Activated T-cell treated with anti-CD3 and anti-CD28 coated beads, Interleukin-2, amount 50 U/mL, for 1 hour (primary cell): Measurements from ENCODE around the gene ACP4.
"Not testable (repeated sequence)": the region's sequence is repeated elsewhere in the genome, so short reads cannot be mapped to it uniquely, and the experiment has no call there.

Experiments
- DNase-seq: peaks from one replicate; pipeline ENCODE4 v3.0.0-alpha.2; 2020

ACP4 gene

GRCh38 chr19:50777261-50777660 lies 13.0 kb upstream of the ACP4 start:
- DNase-seq, result no peak

DNA sequence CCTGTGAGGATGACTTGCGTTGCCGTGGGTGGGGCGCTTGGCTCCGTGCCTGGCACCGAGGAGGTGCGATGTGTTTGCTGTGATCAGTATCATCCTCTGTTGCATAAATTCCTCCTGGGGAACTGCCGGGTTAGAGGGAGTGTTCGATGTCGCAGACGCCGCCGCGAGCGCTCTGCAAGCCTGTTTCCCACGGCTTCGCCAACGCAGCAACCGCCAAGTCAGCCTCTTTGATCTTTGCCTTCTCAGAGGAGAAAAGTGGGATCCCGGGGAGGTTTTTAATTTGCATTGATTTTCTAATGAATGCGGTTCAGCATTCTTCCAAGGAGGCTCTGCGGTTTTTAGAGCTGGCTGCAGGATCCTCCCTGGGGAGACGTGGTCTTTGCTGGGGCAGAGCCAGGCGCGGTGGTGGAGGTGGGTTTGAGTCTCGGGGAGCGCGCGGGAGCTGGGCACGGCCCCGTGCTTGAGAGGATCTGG lies 12.3 kb upstream of the ACP4 start:
- DNase-seq, result no peak

GRCh38 chr19:50778906-50779430 lies 11.2 kb upstream of the ACP4 start:
- no peak for DNase-seq

DNA sequence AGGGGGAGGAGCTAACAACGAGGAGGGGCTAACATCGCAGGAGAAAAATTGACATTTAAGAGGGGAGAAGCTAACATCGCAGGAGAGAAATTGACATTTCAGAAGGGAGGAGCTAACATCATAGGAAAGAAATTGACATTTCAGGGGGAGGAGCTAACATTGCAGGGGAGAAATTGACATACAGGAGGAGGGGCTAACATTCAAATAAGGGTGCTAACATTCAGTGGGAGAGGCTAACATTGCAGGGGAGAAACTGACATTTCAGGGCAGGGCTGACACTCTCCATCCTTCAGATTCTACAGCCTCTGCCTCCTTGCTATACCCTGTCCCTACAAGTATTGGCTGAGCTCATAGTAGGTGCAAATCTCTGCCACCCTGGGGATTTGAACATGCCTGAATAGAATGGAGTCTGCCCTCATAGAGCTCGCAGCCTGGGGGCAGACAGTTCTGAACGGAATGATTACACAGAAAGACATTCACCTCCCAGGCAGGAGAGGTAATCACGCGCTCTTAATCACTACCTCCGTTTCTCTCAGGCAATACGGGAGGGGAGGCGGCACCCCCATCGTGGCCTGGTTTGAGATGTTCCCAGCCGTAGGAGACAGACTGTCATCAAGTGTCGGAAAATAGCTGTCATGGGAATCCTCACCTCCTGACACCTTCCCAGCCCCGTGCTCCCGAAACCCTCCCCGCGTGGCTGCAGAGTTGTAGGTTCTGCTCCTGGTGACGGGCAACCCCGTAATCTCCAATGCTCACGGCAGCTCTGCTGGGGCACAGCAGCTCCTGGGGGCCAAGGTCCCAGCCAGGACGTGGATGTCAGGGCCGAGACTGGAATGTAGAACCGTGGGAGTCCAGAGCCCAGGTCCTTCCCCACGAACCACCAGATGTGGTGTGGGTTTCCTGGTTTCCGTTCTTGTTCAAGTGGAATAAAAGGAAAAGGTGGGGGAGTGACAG lies 10.4 kb upstream of the ACP4 start:
- no peak for DNase-seq

DNA sequence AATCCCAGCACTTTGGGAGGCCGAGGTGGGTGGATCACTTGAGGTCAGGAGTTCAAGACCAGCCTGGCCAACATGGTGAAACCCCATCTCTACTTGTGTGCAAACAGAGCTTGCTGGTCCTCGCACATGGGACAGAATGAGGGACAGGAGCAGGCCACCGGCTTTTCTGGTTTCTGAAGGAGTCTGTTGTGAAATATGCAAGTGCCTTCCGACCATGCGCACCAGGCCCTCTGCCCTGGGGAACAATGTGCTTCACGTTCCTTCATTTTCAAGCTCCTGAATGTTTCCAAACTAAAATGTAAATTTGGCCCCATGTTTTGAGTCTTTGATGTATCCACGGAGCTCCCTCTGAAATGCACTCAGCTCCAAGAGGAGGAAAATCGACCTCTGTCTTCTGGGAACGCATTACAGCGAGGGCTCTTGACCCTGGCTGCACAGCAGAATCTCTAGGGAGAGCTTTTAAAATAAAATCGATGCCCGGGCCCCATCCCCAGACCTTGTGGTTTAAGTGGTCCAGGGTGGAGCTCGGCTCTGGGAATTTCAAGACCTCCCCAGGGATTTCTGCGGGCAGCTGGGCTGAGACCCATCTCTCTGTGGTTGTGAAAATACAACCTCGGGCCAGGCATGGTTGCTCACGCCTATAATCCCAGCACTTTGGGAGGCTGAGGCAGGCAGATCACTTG lies 9.3 kb upstream of the ACP4 start:
- DNase-seq, result no peak

GRCh38 chr19:50783848-50784152 lies 6.4 kb upstream of the ACP4 start:
- not testable (repeated sequence) for DNase-seq

DNA sequence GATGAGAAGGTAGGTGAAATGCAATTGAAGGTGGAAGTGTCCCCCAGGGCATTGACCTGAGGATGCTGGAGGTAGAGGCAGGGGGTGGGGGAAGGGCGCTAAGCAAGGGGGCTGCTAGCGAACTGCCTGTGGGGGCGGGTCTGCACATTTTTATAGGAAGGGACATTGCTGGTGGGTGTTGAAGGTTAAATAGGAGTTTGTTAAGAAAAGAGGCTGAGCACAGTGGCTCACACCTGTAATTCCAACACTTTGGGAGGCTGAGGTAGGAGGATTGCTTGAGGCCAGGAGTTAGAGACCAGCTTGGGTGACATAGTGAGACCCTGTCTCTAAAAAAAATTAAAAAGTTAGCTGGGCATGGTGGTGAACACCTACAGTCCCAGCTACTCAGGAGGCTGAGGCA lies 5.5 kb upstream of the ACP4 start:
- no peak for DNase-seq

- DNase-seq, result no peak
Observed at GRCh38 chr19:50785329-50785728, 4.9 kb upstream of the ACP4 start.

DNA sequence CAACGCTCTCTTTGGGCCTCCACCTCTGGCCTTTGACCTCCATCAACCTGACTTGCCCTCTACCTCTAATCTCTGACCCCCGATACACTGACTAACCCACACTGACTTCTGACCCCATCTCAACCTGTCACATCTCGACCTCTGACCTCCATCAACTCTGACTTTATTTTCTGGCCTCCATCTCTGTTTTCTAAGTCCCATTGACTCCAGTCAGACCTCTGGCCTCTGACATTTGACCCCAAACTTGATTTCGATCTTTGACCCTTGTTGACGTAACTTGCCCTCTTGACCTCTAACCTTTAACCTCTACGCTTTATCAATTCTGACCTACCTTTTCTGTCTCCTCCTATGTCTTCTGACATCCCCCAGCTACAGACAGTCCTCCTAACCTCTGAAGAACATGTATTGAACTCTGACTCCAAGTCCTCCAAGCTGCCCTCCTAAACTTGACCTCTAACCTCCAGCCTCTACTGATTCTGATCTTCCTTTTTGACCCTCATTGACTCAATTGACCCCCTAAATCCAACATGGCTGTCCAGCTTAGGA lies 780 bp downstream of the ACP4 start:
- DNase-seq, result no peak

- DNase-seq, result no peak
Observed at GRCh38 chr19:50791594-50792271, 1.5 kb downstream of the ACP4 start.

GRCh38 chr19:50792272-50793250 lies 2.3 kb downstream of the ACP4 start:
- DNase-seq, result no peak

GRCh38 chr19:50793558-50794065 lies 3.4 kb downstream of the ACP4 start:
- no peak for DNase-seq

DNA sequence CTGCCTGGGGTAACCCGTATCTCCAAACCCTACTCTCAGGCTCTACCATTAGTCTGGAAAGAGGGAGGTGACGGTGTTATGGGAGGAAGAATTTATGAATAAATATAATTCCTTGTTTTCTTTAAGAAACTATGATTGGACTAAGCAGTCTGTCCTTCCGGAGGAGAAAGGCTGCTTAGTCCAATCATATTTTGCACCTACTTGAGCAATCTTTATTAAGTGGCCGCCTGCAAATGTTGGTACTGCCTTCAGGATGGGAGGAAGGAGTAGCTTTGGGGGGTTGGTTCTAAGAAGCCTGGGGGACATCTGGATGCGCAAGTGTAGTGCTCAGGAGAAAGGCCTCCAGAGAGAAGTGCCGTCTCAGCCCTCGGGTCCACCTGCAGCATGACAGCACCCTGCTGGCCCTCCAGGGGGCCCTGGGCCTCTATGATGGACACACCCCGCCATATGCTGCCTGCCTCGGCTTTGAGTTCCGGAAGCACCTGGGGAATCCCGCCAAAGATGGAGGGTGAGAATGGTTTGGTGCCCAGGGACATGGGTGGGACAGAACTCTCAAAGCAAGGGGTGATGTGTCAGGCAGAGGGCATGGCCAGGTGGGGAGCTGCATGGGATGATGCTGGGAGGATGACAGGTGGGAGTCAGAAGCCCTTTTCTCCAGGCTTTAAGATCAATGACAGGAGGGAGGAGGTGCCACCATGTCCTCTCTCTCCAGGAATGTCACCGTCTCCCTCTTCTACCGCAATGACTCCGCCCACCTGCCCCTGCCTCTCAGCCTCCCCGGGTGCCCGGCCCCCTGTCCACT lies 4.1 kb downstream of the ACP4 start:
- no peak for DNase-seq

GRCh38 chr19:50794876-50795663 lies 4.9 kb downstream of the ACP4 start:
- DNase-seq, result no peak

DNA sequence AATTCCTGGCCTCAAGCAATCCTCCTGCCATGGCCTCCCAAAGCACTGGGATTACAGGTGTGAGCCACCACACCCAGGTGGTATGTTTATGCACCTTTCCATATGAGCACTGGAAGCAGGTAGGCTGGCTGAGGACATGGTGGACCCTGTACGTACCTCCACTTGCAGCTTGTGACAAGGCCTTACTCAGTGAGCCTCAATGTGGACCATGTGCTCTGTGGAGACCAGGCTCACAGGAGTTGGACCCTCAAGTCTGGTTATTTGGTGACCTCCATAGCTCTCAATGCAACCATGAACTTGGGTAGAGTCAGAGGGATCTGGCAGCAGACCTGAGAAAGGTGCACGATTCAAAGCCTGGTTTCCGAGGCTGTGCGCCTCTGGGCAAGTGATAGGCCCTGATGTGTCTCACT lies 5.5 kb downstream of the ACP4 start:
- no peak for DNase-seq

DNA sequence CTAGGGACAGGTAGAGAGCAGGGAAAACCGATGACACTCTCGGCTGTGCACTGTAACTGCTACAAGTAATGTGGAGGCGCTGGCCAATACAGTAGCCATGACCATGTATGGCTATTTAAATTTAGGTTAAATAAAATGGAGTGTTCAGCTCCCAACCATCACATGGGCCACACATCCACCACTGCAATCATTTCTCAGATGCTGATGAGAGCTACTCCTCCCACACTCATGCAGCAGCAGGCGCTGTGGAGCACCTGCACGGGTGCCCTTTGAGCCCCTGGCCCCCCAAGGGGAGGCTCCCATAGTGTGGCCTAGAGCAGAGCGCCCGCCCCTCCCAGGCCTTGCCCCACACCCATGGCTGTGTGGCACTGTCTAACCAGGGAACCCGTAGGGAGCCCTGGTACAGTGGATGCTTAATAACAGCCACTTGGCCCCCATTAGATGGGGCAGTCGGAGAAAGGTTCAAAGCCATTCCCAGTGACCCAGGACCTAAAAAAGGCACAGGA lies 6.0 kb downstream of the ACP4 start:
- no peak for DNase-seq

GRCh38 chr19:50796634-50797428 lies 6.6 kb downstream of the ACP4 start:
- DNase-seq, result no peak

DNA sequence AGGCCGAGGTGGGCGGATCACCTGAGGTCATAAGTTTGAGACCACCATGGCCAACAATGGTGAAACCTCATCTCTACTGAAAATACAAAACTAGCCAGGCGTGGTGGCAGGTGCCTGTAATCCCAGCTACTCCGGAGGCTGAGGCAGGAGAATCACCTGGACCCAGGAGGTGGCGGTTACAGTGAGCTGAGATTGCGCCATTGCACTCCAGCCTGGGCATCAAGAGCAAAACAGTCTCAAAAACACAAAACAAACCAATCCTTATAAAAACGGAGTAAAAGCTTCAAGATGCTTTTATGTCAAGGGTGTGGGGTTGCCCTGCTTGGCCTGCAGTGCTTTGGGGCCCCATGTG lies 7.2 kb downstream of the ACP4 start:
- DNase-seq, result no peak
